Upper lobe of left lung (tissue), 4 donors: ENCODE measurements around the gene AOC1.

Source experiments
- CTCF ChIP-seq, 6 experiments: fragments of 450-650 bp in 4 of 6; fragments of 200-600 bp in 2 of 6; sonication (generic) in 2 of 6; IDR thresholded peaks; one replicate each; pipeline ENCODE4 v1.5.1; 2016 to 2019; ENCODE audit warnings: antibody characterized with exemption in 6 of 6
- POLR2A ChIP-seq, 4 donors: fragments of 450-650 bp; IDR thresholded peaks; one replicate each; pipeline ENCODE4 v1.5.1; 2016 to 2017; ENCODE audit warnings: antibody characterized with exemption in 4 of 4, mild to moderate bottlenecking in 2 of 4
- POLR2AphosphoS5 ChIP-seq, 2 donors: sonication (generic); formaldehyde crosslinking; IDR thresholded peaks; one replicate each; pipeline ENCODE4 v1.5.1; 2017; ENCODE audit warnings: antibody characterized with exemption in 2 of 2

DNA sequence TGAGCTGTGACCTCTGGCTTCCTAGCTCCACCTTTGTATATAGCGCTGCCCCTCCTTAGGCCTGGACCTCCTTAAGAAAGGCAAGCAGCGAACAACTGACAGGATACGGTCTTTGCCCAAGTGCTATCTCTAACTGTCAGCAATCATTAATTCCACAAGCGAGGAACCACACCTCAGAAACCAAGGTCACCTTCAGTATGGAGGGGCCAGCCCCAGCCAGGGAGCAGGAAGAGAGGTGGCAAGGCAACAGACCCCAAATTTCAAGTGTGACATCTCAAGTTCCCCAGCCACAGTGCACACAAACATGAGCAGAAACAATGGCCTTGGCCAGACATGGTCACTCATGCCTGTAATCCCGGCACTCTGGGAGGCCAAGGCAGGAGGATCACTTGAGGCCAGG, 4.8 kb upstream of the AOC1 start:
- TF ChIP-seq CTCF (IDR thresholded peaks at IDR 0.05) = no peak
- TF ChIP-seq POLR2A (IDR thresholded peaks at IDR 0.05) = no peak
- no peak for TF ChIP-seq POLR2AphosphoS5 (IDR thresholded peaks at IDR 0.05)
